ENCODE measurements around the gene PLXDC2. TPM values are rescaled to one million over a fixed set of nuclear protein-coding genes. Genes with fewer than 3 reads are reported as not detected.

The PLXDC2 gene
- total RNA-seq, 1 experiment from 2014 or later: not detected

GRCh38 chr10:19788902-19789301 lies 27.3 kb upstream of the PLXDC2 start:
- Histone ChIP-seq H4K20me1 (ENCODE audit: low read length) (no peaks in the 10 kb centered on the region), H3K9ac (ENCODE audit: low read length) (no peak overlapping the region), H3K79me2 (ENCODE audit: low read length) (no peaks in the 10 kb centered on the region), H2AFZ (ENCODE audit: low read length) (no peak overlapping the region), H3K36me3 (ENCODE audit: low read depth, low read length) (no peaks in the 10 kb centered on the region), H3K27ac (ENCODE audit: low read length) (no peak overlapping the region), H3K4me3 (ENCODE audit: low read length) (no peak overlapping the region), H3K9me3 (ENCODE audit: low read length) (no peaks in the 10 kb centered on the region), H3K27me3 (ENCODE audit: low read length) (no peaks in the 10 kb centered on the region), H3F3A (ENCODE audit: low read length, unreplicated experiment) (no peaks in the 10 kb centered on the region), H3K9me2 (replicated peaks; ENCODE audit: low read length) (no peaks in the 10 kb centered on the region), H3K4me1 (ENCODE audit: insufficient read depth, low read length) (no peaks in the 10 kb centered on the region), H3K4me2 (ENCODE audit: low read length) (no peak overlapping the region)
- no peak for ATAC-seq
- POLR2A ChIA-PET (ENCODE audit: unreplicated experiment): no interaction called here
- CTCF ChIA-PET: no interaction called here
- BruUV-seq (replicated peaks): no TSS peak
- DNase-seq: no peak
- TF ChIP-seq EZH2phosphoT487 (IDR thresholded peaks at IDR 0.05; ENCODE audit: borderline replicate concordance, low read length) (no peak), CTCF (conservative IDR thresholded peaks at IDR 0.05; ENCODE audit: low read depth, low read length) (no peak), EZH2 (IDR thresholded peaks at IDR 0.05; ENCODE audit: low read length, unreplicated experiment) (no peak)
- intact Hi-C loops (cut with micrococcal nuclease): no loop called here

- Histone ChIP-seq H3K27ac (ENCODE audit: low read length) (no peak overlapping the region), H4K20me1 (ENCODE audit: low read length) (no peaks in the 10 kb centered on the region), H3K9ac (ENCODE audit: low read length) (no peak overlapping the region), H3K4me2 (ENCODE audit: low read length) (no peak overlapping the region), H3K9me2 (replicated peaks; ENCODE audit: low read length) (no peaks in the 10 kb centered on the region), H2AFZ (ENCODE audit: low read length) (no peak overlapping the region), H3K4me1 (ENCODE audit: insufficient read depth, low read length) (no peaks in the 10 kb centered on the region), H3K27me3 (ENCODE audit: low read length) (no peaks in the 10 kb centered on the region), H3K9me3 (ENCODE audit: low read length) (no peaks in the 10 kb centered on the region), H3K36me3 (ENCODE audit: low read depth, low read length) (no peaks in the 10 kb centered on the region), H3K79me2 (ENCODE audit: low read length) (no peaks in the 10 kb centered on the region), H3K4me3 (ENCODE audit: low read length) (no peak overlapping the region), H3F3A (ENCODE audit: low read length, unreplicated experiment) (no peaks in the 10 kb centered on the region)
- CTCF ChIA-PET: no interaction called here
- ATAC-seq (no peak), DNase-seq (no peak)
- no TSS peak for BruUV-seq (replicated peaks)
- intact Hi-C loops (cut with micrococcal nuclease): no loop called here
- POLR2A ChIA-PET (ENCODE audit: unreplicated experiment): no interaction called here
- TF ChIP-seq CTCF (conservative IDR thresholded peaks at IDR 0.05; ENCODE audit: low read depth, low read length) (no peak), EZH2 (IDR thresholded peaks at IDR 0.05; ENCODE audit: low read length, unreplicated experiment) (no peak), EZH2phosphoT487 (IDR thresholded peaks at IDR 0.05; ENCODE audit: borderline replicate concordance, low read length) (no peak)
These were observed 26.6 kb upstream of the PLXDC2 start for GRCh38 chr10:19789607-19790006.

- ATAC-seq (no peak), DNase-seq (peak; percentile 4)
- H3K36me3 ChIP-seq (ENCODE audit: low read depth, low read length): no peaks in the 10 kb centered on the region
- no peak overlapping the region for H3K4me2 ChIP-seq (ENCODE audit: low read length)
- no peak overlapping the region for H3K4me3 ChIP-seq (ENCODE audit: low read length)
- no peaks in the 10 kb centered on the region for H3K9me2 ChIP-seq (replicated peaks; ENCODE audit: low read length)
- no peaks in the 10 kb centered on the region for H3K79me2 ChIP-seq (ENCODE audit: low read length)
- no peak for TF ChIP-seq EZH2 (IDR thresholded peaks at IDR 0.05; ENCODE audit: low read length, unreplicated experiment)
- TF ChIP-seq CTCF (conservative IDR thresholded peaks at IDR 0.05; ENCODE audit: low read depth, low read length): no peak
- no peak for TF ChIP-seq EZH2phosphoT487 (IDR thresholded peaks at IDR 0.05; ENCODE audit: borderline replicate concordance, low read length)
- H4K20me1 ChIP-seq (ENCODE audit: low read length): no peaks in the 10 kb centered on the region
- H3K4me1 ChIP-seq (ENCODE audit: insufficient read depth, low read length): no peaks in the 10 kb centered on the region
- H2AFZ ChIP-seq (ENCODE audit: low read length): no peak overlapping the region
- BruUV-seq (replicated peaks): no TSS peak
- H3F3A ChIP-seq (ENCODE audit: low read length, unreplicated experiment): no peaks in the 10 kb centered on the region
- H3K9me3 ChIP-seq (ENCODE audit: low read length): no peaks in the 10 kb centered on the region
- intact Hi-C loops (cut with micrococcal nuclease): no loop called here
- no peaks in the 10 kb centered on the region for H3K27me3 ChIP-seq (ENCODE audit: low read length)
- ChIA-PET CTCF (no interaction called here), POLR2A (ENCODE audit: unreplicated experiment) (no interaction called here)
- no peak overlapping the region for H3K27ac ChIP-seq (ENCODE audit: low read length)
- no peak overlapping the region for H3K9ac ChIP-seq (ENCODE audit: low read length)
These were observed 25.2 kb upstream of the PLXDC2 start for GRCh38 chr10:19791032-19791431.
